ENCODE results near the gene B4GALT2.
A peak's percentile ranks its signal among the peaks of the same experiment; 100 is the strongest.

Gene B4GALT2

GRCh38 chr1:43978551-43979260 lies at the start of gene B4GALT2:
B4GALT2 (plus strand) TSS chr1:43979210; CDS start chr1:43981161, 1,951 bp downstream.
- Mint-ChIP-seq H3K4me1 (ENCODE audit: low read depth) (peaks cover 36% of the 10 kb centered on the region), H3K36me3 (ENCODE audit: low read depth) (peaks cover 25% of the 10 kb centered on the region), H3K27ac (peak within 1 kb of the TSS; percentile 87), H3K9me3 (no peaks in the 10 kb centered on the region), H3K27me3 (ENCODE audit: low read depth) (no peaks in the 10 kb centered on the region), H3K4me3 (peak within 1 kb of the TSS; percentile 88)
- DNase-seq (ENCODE audit: low spot score): peak; percentile 51

GRCh38 chr1:43930168-43930948 lies 48.7 kb upstream of the B4GALT2 start:
- Mint-ChIP-seq H3K27me3 (ENCODE audit: low read depth) (peaks cover 7% of the 10 kb centered on the region), H3K4me1 (ENCODE audit: low read depth) (peaks cover 6% of the 10 kb centered on the region), H3K9me3 (no peaks in the 10 kb centered on the region), H3K36me3 (ENCODE audit: low read depth) (no peaks in the 10 kb centered on the region), H3K4me3 (no peak overlapping the region), H3K27ac (no peak overlapping the region)
- no peak for DNase-seq (ENCODE audit: low spot score)

- H3K27me3 Mint-ChIP-seq (ENCODE audit: low read depth): peaks cover 10% of the 10 kb centered on the region
- H3K4me1 Mint-ChIP-seq (ENCODE audit: low read depth): peaks cover 6% of the 10 kb centered on the region
- H3K36me3 Mint-ChIP-seq (ENCODE audit: low read depth): no peaks in the 10 kb centered on the region
- no peak for DNase-seq (ENCODE audit: low spot score)
- H3K4me3 Mint-ChIP-seq: no peak overlapping the region
- H3K9me3 Mint-ChIP-seq: no peaks in the 10 kb centered on the region
- no peak overlapping the region for H3K27ac Mint-ChIP-seq
Observed at GRCh38 chr1:43930949-43931275, 48.1 kb upstream of the B4GALT2 start.

GRCh38 chr1:43931711-43932660 lies 47.0 kb upstream of the B4GALT2 start:
- no peak overlapping the region for H3K27ac Mint-ChIP-seq
- peaks cover 12% of the 10 kb centered on the region for H3K27me3 Mint-ChIP-seq (ENCODE audit: low read depth)
- no peaks in the 10 kb centered on the region for H3K9me3 Mint-ChIP-seq
- no peaks in the 10 kb centered on the region for H3K36me3 Mint-ChIP-seq (ENCODE audit: low read depth)
- H3K4me1 Mint-ChIP-seq (ENCODE audit: low read depth): peaks cover 6% of the 10 kb centered on the region
- no peak for DNase-seq (ENCODE audit: low spot score)
- no peak overlapping the region for H3K4me3 Mint-ChIP-seq

GRCh38 chr1:43932786-43933385 lies 46.1 kb upstream of the B4GALT2 start:
- H3K9me3 Mint-ChIP-seq: no peaks in the 10 kb centered on the region
- no peak overlapping the region for H3K27ac Mint-ChIP-seq
- peaks cover 12% of the 10 kb centered on the region for H3K27me3 Mint-ChIP-seq (ENCODE audit: low read depth)
- DNase-seq (ENCODE audit: low spot score): no peak
- H3K36me3 Mint-ChIP-seq (ENCODE audit: low read depth): no peaks in the 10 kb centered on the region
- H3K4me1 Mint-ChIP-seq (ENCODE audit: low read depth): peaks cover 6% of the 10 kb centered on the region
- no peak overlapping the region for H3K4me3 Mint-ChIP-seq

GRCh38 chr1:43933386-43934100 lies 45.5 kb upstream of the B4GALT2 start, which contains the start of gene ARTN:
ARTN (plus strand) TSS chr1:43933801; CDS start chr1:43935657, 1,856 bp downstream.
- Mint-ChIP-seq H3K9me3 (no peaks in the 10 kb centered on the region), H3K27me3 (ENCODE audit: low read depth) (peaks cover 12% of the 10 kb centered on the region), H3K4me3 (no peak within 1 kb of the TSS), H3K4me1 (ENCODE audit: low read depth) (peaks cover 6% of the 10 kb centered on the region), H3K36me3 (ENCODE audit: low read depth) (no peaks in the 10 kb centered on the region), H3K27ac (peak within 1 kb of the TSS; percentile 26)
- DNase-seq (ENCODE audit: low spot score): no peak

- peaks cover 6% of the 10 kb centered on the region for H3K4me1 Mint-ChIP-seq (ENCODE audit: low read depth)
- H3K4me3 Mint-ChIP-seq: no peak overlapping the region
Observed at GRCh38 chr1:43934101-43934985, 44.7 kb upstream of the B4GALT2 start.

GRCh38 chr1:43934986-43935324 lies 44.1 kb upstream of the B4GALT2 start:
- Mint-ChIP-seq H3K4me1 (ENCODE audit: low read depth) (peaks cover 8% of the 10 kb centered on the region), H3K27me3 (ENCODE audit: low read depth) (peaks cover 12% of the 10 kb centered on the region), H3K4me3 (no peak overlapping the region), H3K27ac (no peak overlapping the region), H3K9me3 (no peaks in the 10 kb centered on the region), H3K36me3 (ENCODE audit: low read depth) (no peaks in the 10 kb centered on the region)
- DNase-seq (ENCODE audit: low spot score): no peak

More at GRCh38 chr1:43934101-43934985, 44.7 kb upstream of the B4GALT2 start:
- peak; percentile 41 for DNase-seq (ENCODE audit: low spot score)
- Mint-ChIP-seq H3K9me3 (no peaks in the 10 kb centered on the region), H3K36me3 (ENCODE audit: low read depth) (no peaks in the 10 kb centered on the region), H3K27ac (peak overlapping the region; percentile 26), H3K27me3 (ENCODE audit: low read depth) (peaks cover 12% of the 10 kb centered on the region)

- no peak for DNase-seq (ENCODE audit: low spot score)
- H3K9me3 Mint-ChIP-seq: no peaks in the 10 kb centered on the region
- peaks cover 12% of the 10 kb centered on the region for H3K27me3 Mint-ChIP-seq (ENCODE audit: low read depth)
- peaks cover 8% of the 10 kb centered on the region for H3K4me1 Mint-ChIP-seq (ENCODE audit: low read depth)
- no peak overlapping the region for H3K27ac Mint-ChIP-seq
- peak overlapping the region; percentile 1 for H3K4me3 Mint-ChIP-seq
- no peaks in the 10 kb centered on the region for H3K36me3 Mint-ChIP-seq (ENCODE audit: low read depth)
Observed at GRCh38 chr1:43935711-43936427, 43.1 kb upstream of the B4GALT2 start.

- Mint-ChIP-seq H3K4me1 (ENCODE audit: low read depth) (peaks cover 8% of the 10 kb centered on the region), H3K36me3 (ENCODE audit: low read depth) (no peaks in the 10 kb centered on the region), H3K9me3 (no peaks in the 10 kb centered on the region), H3K4me3 (peak overlapping the region; percentile 66), H3K27ac (no peak overlapping the region), H3K27me3 (ENCODE audit: low read depth) (peaks cover 12% of the 10 kb centered on the region)
- DNase-seq (ENCODE audit: low spot score): no peak
Observed at GRCh38 chr1:43936431-43937151, 42.4 kb upstream of the B4GALT2 start.

GRCh38 chr1:43937179-43937865 lies 41.7 kb upstream of the B4GALT2 start:
- Mint-ChIP-seq H3K4me3 (no peak overlapping the region), H3K9me3 (no peaks in the 10 kb centered on the region), H3K4me1 (ENCODE audit: low read depth) (peaks cover 8% of the 10 kb centered on the region), H3K27ac (no peak overlapping the region), H3K27me3 (ENCODE audit: low read depth) (peaks cover 12% of the 10 kb centered on the region), H3K36me3 (ENCODE audit: low read depth) (no peaks in the 10 kb centered on the region)
- DNase-seq (ENCODE audit: low spot score): no peak

All from T-helper 2 cell treated with Interferon-gamma antibody and Interleukin-4, amounts not matched to agents 5 μg/mL and 100 μg/mL, for 36 hours (primary cell).